NCI-H526 (cell line): ENCODE data around the gene KCNS1.

Experiments
- DNase-seq, 2 experiments: peaks; one replicate each; lab custom pipeline; 2025; lab: John Stamatoyannopoulos, UW

Gene KCNS1

DNA sequence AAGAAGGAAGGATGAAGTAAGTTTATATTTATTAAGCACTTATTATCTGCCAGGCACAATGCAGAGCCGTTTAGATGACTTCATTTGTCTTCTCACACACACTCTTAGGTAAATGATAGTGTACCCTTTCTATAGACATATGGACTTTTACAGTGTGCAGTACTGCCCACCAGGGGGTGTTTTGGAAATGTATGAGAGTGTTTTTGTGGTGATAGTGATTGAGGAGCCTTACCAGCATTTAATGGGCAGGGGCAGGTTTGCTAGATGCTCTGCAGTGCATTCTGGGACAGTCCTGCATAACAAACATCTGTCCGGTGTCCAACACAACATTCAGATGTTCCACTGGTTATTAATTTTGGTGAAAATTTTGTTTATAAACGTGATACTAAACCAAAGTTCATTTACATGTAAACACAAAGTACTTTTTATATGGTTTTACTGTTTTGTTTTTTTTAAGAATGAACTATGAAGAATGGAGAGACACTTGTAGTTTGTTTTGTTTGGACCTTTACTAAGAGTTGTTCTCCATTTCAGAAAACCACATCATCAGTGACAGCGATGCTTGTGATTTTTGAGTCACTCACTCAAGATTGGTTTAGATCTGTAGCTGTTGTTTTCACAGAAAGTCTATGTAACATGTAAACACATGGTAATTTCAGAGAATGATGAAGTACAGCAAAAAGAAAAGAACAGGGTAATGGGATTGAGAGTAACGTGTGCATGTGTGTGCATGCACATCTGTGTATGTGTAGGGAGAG, 19.9 kb downstream of the KCNS1 start:
- peak in 1 of 2 experiments; percentile 39 for DNase-seq

DNA sequence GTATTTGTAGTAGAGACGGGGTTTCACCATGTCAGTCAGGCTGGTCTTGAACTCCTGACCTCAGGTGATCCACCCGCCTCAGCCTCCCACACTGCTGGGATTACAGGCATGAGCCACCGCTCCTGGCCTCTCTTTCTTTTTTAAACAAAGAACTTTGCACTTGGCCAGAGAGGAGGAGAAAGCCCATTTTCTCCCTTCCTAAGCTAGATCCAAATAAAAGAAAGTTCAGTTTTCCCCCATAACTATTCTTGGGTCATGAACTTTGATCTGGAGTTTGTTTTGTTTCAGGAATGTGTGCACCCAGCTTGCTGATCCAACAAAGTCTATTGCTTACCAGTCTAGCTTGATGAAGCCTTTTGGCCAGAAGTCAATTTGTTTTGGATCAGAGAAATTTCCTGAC, 23.4 kb downstream of the KCNS1 start:
- no peak for DNase-seq

DNA sequence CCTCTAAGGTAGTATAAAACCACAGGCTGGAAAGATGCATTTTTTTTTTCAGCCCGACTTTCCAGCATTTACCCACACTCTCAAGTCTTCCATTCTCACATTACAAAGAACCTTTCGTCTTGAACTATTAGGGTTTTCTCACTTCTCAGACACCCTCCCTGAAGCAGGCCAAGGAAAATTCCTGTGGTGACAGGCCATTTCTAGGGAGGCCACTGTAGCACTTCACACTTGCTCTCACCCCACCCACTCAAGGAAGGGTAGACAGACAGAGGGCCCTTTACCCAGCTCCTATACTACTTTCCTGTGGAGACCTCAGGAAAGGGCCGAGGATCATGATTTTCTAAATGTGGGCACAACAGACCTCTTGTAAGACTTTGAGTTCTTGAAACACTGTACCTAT, 27.7 kb downstream of the KCNS1 start:
- no peak for DNase-seq

DNA sequence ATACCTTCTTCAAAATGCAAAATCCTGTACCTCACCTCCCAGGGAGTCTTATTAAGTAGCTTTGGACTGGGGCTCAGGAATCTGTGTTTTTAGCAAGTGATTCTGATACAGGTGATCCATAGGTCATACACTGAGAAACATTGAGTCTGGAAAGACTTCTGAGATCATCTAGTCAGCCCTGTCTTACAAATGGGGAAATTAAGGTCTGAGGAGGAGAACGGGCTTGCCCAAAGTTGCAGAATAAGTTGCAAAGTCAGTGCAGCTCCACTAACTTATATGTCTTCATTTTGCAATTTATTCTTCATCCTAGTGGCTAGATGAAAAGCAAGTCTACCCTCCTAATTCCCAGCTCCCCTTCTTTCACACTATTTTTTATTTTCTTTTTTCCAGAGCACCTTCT, 28.9 kb downstream of the KCNS1 start:
- no peak for DNase-seq

DNA sequence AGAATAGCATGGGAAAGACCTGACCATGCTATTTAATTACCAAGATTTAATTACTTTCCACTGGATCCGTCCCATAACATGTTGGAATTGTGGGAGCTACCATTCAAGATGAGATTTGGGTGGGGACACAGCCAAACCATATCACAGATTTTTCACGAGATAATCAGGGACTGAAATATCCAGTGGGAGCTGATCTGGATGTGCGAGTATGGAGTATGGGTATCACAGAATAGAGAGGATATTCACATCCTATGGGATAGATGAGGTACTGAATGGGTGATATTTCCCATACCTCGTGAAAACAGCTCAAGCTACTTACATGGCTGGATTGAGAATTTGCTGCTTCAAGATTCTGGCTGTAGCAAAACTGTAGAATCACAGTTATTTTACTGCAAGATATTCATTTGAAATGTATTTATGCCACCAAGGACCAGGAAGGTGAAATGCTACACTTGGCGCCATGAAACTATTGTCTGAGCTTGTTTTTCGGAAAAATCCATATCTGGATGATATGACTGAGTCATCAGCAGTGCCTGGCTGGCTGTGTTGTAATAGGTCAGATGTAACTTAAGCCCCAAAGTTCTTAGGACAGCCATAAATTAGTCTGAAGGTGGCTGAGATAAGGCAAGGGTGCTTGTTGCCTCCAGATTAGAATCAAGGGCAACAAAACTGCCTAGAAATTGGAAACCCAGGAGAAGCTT, 29.8 kb downstream of the KCNS1 start:
- DNase-seq, result no peak

DNA sequence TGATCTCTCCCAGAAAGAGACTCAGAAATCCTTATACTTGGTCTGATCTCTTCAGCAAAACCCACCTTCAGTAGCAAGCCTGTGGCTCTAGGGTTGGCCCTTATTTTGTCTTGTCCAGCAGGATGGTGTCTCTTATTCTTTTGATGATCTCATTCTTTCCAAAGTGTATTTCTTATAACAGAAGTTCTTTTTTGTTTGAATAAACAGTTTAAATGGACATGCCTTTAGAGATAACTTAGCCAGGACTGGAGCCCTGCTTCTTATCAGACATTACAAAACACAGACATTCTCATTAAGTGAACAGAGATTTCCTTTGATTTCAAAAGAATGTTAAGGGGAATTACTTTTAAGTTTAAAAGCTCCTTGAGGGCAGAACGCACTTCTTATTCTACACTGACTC, 31.7 kb downstream of the KCNS1 start:
- DNase-seq, result no peak

DNA sequence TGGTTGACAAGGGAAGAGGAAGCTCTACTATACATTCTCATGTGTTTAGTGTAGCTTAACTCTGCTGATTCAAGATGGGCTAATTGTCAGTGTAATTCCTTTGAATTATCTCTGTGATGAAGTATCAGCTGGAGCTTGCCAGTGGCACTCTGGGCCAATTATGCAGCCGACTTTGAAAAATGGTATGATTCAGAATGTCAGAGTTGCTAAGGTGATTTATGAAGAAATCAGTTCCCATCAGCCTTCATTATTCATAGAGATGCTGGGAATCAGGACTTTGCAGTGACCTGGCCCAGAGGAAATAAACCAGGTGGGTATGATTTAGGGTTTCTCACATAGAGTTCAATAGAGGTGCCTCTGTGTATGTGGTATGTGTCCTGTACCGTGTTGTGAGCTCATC, 33.4 kb downstream of the KCNS1 start:
- DNase-seq, result no peak

DNA sequence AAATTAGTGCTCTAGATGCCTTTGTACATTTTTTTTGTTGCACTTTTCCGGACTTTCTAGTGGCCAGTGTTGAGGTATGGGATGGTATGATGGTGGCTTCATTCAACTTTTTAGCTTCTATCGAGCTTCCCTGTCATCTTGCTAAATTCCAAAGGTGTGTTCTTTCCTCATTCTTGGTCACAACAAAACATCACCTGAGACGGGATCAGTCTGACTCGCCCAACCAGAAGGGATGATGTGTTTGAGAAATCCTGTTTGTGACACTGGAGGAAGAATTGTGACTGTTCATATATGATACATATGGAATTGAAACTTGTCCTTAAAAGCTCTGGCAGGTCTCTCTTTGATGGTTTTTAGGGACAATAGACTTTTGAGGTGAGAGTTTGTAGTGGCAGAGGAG, 33.8 kb downstream of the KCNS1 start:
- no peak for DNase-seq

DNA sequence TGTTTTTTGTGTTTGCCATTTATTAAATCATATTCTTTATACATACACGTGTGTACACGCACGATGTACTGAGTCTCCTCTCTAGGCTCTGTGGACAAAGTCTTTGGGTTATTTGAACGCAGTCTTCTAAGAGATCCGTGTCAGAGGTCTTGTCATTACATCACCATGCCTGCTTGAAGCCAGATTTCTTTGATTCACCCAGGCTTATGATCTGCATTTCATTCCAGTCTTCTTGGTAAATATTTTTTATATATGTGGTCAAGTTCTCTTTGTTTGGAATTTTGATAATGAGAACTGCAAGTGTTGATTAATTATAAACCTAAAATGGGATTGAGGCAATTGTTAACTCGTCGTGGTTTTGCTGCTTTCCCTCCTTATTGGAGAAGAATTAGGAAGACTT, 34.6 kb downstream of the KCNS1 start:
- DNase-seq, result no peak

DNA sequence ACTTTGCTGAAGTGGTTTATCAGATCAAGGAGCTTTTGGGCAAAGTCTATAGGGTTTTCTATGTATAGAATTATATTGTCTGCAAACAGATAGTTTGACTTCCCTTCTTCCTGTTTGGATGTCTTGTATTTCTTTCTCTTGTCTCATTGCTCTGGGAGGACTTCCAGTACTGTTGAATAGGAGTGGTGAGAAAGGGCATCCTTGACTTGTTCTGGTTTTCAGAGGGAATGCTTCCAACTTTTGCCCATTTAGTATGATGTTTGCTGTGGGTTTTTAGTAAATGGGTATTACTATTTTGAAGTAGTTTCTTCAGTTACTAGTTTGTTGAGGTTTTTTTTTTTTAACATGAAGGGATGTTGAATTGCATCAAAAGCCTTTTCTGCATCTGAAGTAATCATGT, 36.1 kb downstream of the KCNS1 start:
- no peak for DNase-seq

DNA sequence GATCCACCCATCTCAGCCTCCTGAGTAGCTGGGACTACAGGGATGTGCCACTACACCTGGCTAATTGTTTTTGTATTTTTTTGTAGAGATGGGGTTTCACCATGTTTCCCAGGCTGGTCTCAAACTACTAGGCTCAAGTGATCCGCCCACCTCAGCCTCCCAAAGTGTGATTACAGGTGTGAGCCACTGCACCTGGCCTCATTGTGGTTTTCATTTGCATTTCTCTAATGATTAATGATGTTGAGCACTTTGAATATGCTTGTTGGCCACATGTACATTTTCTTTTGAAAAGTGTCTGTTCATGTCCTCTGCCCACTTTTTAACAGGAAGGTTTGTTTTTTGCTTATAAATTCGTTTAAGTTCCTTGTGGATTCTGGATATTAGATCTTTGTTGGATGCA, 37.8 kb downstream of the KCNS1 start:
- peak; percentile 57 to 74 for DNase-seq

DNA sequence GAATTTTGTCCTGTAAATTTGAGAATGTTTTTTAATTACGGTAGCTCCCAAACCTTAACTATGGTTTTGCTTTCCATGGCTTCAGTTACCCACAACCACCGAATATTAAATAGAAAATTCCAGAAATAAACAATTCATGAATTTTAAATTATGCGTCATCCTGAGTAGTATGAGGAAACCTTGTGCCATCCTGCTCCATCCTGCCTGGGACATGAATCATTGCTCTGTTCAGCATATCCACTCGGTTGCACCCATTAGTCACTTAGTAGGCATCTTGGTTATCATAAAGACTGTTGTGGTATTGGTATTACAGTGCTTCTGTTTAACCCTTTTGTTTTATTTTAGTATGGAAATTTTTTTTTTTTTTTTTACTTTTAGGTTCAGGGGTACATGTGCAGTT, 39.7 kb downstream of the KCNS1 start:
- DNase-seq, result no peak

DNA sequence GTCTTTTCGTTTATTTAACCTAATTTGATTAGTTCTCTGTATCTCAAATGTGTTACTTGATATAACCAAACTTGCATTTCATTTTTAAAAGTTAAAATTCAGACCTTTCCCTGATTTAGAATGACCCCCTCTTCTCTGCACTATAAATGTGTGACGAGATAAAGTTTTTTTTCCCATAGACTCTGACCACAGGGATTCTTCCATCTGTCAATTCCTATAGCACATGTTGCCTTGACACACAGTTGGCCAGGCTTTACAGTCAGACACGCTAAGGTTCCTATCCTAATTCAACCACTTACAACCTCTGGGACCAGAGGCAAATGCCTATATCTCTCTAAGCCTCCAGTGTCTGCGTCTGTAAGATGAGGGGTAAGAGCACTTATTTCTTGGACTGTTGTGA, 40.6 kb downstream of the KCNS1 start:
- DNase-seq, result no peak

DNA sequence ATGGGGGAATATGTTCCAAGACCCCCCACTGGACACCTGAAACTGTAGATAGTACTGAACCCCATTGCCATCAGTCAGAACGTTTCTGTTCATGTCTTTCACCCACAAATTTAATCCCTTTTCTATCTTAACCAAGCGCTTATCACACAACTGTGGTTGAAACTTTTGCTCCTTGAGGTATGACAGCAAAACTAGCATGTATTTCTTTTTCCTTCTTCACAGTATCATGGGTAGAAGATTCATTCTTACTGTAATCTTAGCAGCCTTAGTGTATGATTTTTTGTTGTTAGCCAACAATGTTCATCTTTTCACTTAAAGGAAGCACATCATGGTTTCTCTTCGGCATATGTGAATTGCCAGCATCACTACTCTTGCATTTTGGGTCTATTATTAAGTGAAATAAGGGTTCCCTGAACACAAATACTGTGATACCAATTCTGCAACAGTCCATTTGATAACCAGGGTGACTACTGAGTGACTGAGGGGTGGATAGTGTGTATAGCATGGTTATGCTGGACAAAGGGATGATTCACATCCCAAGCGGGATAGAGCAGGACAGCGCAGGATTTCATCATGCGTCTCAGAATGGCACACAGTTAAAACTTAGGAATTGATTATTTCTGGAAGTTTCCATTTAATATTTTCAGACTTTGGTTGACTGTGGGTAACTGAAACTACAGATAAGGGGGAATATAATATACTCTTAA, 41.8 kb downstream of the KCNS1 start:
- no peak for DNase-seq

DNA sequence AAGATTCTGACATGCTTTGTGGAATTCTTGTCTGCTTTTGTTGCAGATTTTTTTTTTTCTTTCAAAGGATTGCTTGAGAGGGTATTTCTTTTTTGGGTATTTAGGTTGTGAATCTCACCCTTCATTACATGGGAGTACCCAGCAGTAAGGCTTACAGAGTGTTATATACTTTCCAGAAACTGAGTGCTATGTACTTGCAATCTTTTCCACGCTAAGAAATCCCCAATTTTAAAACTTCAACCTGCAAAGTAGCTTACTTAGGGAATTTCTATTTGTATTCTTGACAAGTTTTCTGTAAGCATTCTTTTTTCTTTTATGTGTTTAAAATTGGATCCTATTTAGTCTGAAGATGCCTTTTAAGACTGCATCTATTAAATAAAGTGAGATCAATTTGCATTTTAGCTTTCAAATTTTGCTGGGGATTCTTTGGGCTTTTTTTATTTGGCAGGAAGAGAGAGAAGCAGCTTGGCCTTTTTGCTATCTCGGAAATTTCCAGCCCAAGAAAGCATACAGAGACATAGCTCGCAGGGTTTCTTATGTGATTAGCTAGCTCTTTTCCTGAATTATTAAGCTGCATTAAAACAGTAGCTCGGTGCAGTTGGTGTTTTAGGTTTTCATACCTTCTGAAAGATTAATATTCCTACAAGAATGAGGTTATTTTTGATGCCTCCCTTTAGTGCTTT, 42.6 kb downstream of the KCNS1 start:
- no peak for DNase-seq

DNA sequence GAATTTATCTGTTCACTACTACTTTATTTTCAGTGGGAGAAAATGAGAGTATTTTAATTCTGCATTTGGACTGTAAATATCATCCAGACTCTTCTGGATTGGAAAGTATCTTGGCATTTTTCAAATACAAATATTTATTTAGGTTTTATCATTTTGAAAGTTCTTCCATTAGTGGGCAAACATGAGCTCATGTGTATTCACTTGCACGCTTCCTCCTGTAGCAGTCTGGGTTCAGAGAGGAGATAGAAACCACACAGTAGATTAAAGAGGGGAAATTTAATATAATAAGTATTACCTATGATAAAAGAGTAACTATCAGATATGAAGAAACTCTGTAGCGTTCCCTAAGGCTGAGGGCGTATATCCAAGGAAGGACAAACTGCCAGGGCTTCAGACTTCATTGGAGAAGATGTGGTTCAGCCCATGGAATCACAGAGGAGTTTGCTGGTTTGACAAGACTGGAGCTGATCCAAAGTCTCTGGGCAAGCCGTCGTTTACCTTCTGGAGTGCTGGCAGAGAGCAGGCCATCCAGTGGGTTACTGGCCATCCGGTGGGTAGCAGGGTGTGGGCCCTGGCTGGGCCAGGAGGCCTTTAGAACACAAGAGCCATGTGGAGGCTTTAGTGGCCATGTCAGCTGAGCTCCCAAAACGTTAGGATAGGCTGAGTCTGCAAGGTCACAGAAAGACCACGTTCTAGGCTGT, 44.3 kb downstream of the KCNS1 start:
- no peak for DNase-seq

DNA sequence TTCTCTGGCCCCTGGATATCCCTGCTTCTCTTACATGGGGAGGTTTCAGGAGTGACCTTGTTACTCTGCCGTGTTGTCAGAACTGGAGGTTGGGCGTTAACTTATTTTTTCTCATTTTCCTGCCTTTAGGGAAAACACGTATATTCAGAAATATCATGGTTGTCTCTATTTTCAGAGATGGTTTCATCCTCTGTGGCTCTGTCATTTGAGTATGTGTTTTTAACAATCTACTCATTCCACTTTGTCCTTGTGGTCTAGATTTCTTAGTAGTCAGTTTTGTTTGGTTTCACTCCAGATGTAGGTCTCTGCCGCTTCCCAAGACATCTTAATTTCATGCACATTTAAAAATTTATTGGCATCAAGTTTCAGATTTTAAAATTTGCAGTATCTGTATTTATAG, 45.9 kb downstream of the KCNS1 start:
- DNase-seq, result no peak

DNA sequence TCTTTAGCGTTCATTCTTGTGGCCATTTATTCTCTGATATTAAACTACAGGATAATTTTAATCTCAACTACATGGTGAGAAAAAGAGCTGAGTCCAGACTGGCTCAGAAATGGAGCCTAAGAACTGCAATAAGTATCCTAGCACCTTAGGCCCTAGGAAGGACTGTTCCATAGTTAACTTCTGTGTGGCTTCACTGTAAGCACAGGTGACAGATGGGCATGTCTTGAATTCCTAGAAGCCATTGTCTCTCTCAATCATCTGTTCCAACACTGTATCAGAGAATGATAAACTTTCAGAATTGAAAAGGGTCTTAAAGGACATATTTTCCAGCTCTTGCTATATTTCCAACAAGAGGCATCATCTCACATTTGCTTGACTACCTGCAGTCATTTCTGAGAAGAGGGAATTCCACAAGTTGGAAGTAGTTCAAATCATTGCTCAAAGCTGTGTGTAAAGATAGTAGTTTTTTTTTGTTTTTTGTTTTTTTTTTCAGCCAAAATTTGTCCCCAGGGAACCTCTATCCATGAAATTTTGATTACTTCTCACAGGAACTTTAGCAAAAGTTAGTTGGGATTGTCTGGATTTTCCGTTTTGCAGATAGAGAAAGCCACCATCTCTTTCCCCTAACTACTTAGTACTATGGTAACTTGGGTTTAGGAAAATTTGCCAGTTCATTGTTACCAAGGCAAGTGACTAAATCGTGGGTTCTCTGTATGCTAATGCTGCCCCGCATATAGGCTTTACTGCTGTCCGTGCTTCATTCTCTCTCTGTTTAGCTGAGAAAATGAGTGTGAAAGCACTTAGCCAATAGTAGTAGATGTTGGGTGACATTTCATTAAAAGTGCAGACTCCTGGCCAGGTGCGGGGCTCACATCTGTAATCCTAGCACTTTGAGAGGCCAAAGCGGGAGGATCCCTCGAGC, 47.2 kb downstream of the KCNS1 start:
- DNase-seq, result no peak

DNA sequence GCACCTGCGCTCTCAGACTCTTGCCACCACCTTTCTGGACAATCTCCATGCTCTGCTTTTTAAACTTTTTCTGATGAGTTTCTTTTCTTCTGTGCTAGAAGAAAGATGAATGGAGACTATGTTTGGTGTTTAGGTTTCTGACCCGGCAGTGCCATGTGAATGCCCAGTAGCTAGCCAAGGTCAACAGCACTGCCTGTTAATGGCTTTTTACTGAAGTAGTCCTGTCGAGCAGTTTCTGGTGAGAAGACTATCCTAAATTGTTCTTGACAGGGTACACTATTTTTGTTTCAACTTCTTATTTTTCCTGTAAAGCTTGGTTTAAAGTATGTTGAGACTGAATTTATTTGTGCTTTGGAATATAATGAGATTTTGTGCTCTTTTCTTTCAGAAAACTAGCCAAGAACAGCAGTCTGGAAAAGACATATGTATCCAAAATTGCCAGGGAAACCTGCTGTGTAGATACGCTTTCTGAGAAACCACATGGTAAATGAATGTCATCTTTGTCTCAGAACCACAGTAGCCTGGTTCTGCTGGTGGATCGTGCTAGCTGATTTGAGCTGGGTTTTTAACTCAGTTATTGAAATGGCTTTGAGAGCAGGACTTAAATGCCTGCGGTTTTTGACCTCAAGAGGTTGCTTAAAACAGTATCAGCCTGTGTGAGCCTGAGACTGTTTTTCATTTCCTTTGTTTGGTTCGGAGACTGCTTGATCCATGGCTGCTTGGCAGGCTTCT, 48.1 kb downstream of the KCNS1 start:
- no peak for DNase-seq
